H1 (cell line): ENCODE measurements around the gene LYZL4. TPM values are rescaled to one million over a fixed set of nuclear protein-coding genes. Genes with fewer than 3 reads are reported as not detected.

Experiments used
- CTCF ChIA-PET: fragments of 300-600 bp; sonication (Branson Sonifier 250); formaldehyde crosslinking; loops from one replicate; lab custom pipeline; 2021; ENCODE audit not compliant: partially characterized antibody; lab: Charles Lee
- POLR2A ChIA-PET: fragments of 300-600 bp; sonication (Branson Sonifier 250); formaldehyde crosslinking; loops from one replicate; lab custom pipeline; 2021; ENCODE audit warnings: inconsistent platforms; ENCODE audit not compliant: partially characterized antibody; lab: Charles Lee
- DNase-seq, 2 experiments: peaks; one replicate each; pipeline versions ENCODE4 v3.0.0 to v3.0.0-alpha.2; 2010 to 2022; ENCODE audit warnings: low spot score in 2 of 2, low read depth in 1 of 2, mixed read lengths in 1 of 2
- FAIRE-seq: peaks from 2 replicates; lab custom pipeline; 2011; peaks lifted over from hg19 to GRCh38; lab: Jason Lieb, UNC
- H2AFZ ChIP-seq: 2 replicates; pipeline ENCODE4 v1.8.1; 2012; ENCODE audit warnings: low read length, inconsistent platforms
- H2AK5ac ChIP-seq: 2 replicates; pipeline ENCODE4 v1.6.1; 2013; ENCODE audit warnings: low read depth, low read length
- H2BK120ac ChIP-seq: replicated peaks from 2 replicates; pipeline ENCODE3; 2013; ENCODE audit warnings: low read depth, low read length, inconsistent platforms
- H2BK12ac ChIP-seq: 2 replicates; pipeline ENCODE4 v1.6.1; 2013; ENCODE audit warnings: low read depth, low read length
- H2BK15ac ChIP-seq: 2 replicates; pipeline ENCODE4 v1.6.1; 2013; ENCODE audit warnings: low read length
- H2BK20ac ChIP-seq: 2 replicates; pipeline ENCODE4 v1.6.1; 2013; ENCODE audit warnings: low read length
- H2BK5ac ChIP-seq: 2 replicates; pipeline ENCODE4 v1.6.1; 2013; ENCODE audit warnings: low read depth, low read length
- H3K14ac ChIP-seq: 2 replicates; pipeline ENCODE4 v1.6.1; 2013; ENCODE audit warnings: inconsistent platforms; ENCODE audit not compliant: insufficient read length
- H3K18ac ChIP-seq: 2 replicates; pipeline ENCODE4 v1.6.1; 2013; ENCODE audit warnings: low read length; ENCODE audit errors: extremely low read depth
- H3K23ac ChIP-seq: 2 replicates; pipeline ENCODE4 v1.6.1; 2013; ENCODE audit warnings: inconsistent platforms; ENCODE audit not compliant: insufficient read length
- H3K23me2 ChIP-seq: 2 replicates; pipeline ENCODE4 v1.6.1; 2013; ENCODE audit warnings: low read depth, low read length
- H3K27ac ChIP-seq: 2 replicates; pipeline ENCODE4 v1.6.1; 2011; ENCODE audit warnings: low read depth, low read length, inconsistent platforms
- H3K27me3 ChIP-seq, 4 experiments: replicated peaks in 1 of 4; 1 replicate in 1 of 4; 2 replicates in 3 of 4; pipeline versions ENCODE4 v1.6.1 to v1.8.1; 2011 to 2013; ENCODE audit warnings: low read length in 3 of 4, mild to moderate bottlenecking in 3 of 4, inconsistent platforms in 2 of 4, mixed read lengths in 2 of 4, moderate library complexity in 1 of 4; ENCODE audit not compliant: control insufficient read depth in 3 of 4, insufficient read depth in 3 of 4; ENCODE audit errors: extremely low read depth in 1 of 4
- H3K36me3 ChIP-seq, 4 experiments: 2 replicates each; pipeline versions ENCODE4 v1.6.1 to v1.8.1; 2011 to 2013; ENCODE audit warnings: mild to moderate bottlenecking in 4 of 4, low read length in 3 of 4, moderate library complexity in 2 of 4, control low read depth in 1 of 4, inconsistent platforms in 1 of 4; ENCODE audit not compliant: insufficient read depth in 4 of 4, control insufficient read depth in 2 of 4
- H3K4ac ChIP-seq: replicated peaks from 2 replicates; pipeline ENCODE3; 2013; ENCODE audit warnings: low read length, low read depth, mixed read lengths, inconsistent platforms; ENCODE audit not compliant: insufficient read length
- H3K4me1 ChIP-seq, 4 experiments: replicated peaks in 1 of 4; 1 replicate in 1 of 4; 2 replicates in 3 of 4; pipeline versions ENCODE4 v1.6.1 to v1.8.1; 2011 to 2013; ENCODE audit warnings: low read length in 3 of 4, inconsistent platforms in 2 of 4, mixed read lengths in 1 of 4; ENCODE audit not compliant: insufficient read depth in 4 of 4, control insufficient read depth in 3 of 4
- H3K4me2 ChIP-seq, 2 experiments: 2 replicates each; pipeline versions ENCODE4 v1.6.1 to v1.8.1; 2011 to 2013; ENCODE audit warnings: low read depth in 2 of 2, low read length in 2 of 2, control low read depth in 1 of 2, inconsistent platforms in 1 of 2, mild to moderate bottlenecking in 1 of 2; ENCODE audit not compliant: insufficient read depth in 1 of 2
- H3K4me3 ChIP-seq, 4 experiments: fragments of 200-600, 300-600 bp in 1 of 4; sonication (generic), shearing (Covaris generic), sonication (Bioruptor Twin) in 1 of 4; 2 replicates each; pipeline versions ENCODE4 v1.5.1 to v1.8.1; 2011 to 2016; ENCODE audit warnings: low read length in 4 of 4, low read depth in 3 of 4, control low read depth in 2 of 4, inconsistent platforms in 2 of 4, mild to moderate bottlenecking in 2 of 4, mixed read lengths in 1 of 4, moderate library complexity in 1 of 4; ENCODE audit not compliant: insufficient read depth in 2 of 4; ENCODE audit errors: extremely low read depth in 1 of 4
- H3K56ac ChIP-seq: replicated peaks from 2 replicates; pipeline ENCODE3; 2013; ENCODE audit warnings: low read depth, mild to moderate bottlenecking, mixed read lengths, low read length, inconsistent platforms; ENCODE audit not compliant: insufficient read length
- H3K79me1 ChIP-seq: 2 replicates; pipeline ENCODE4 v1.6.1; 2013; ENCODE audit warnings: low read depth, low read length, control low read depth
- H3K79me2 ChIP-seq, 2 experiments: 2 replicates each; pipeline versions ENCODE4 v1.6.1 to v1.8.1; 2012 to 2013; ENCODE audit warnings: low read length in 2 of 2, mild to moderate bottlenecking in 2 of 2, inconsistent platforms in 1 of 2; ENCODE audit not compliant: insufficient read depth in 2 of 2, control insufficient read depth in 1 of 2
- H3K9ac ChIP-seq, 4 experiments: replicated peaks in 1 of 4; 1 replicate in 1 of 4; 2 replicates in 3 of 4; pipeline versions ENCODE4 v1.6.1 to v1.8.1; 2011 to 2013; ENCODE audit warnings: low read depth in 3 of 4, low read length in 3 of 4, control low read depth in 2 of 4, mild to moderate bottlenecking in 2 of 4, moderate library complexity in 2 of 4, inconsistent platforms in 1 of 4; ENCODE audit errors: extremely low read depth in 1 of 4
- H3K9me3 ChIP-seq, 2 experiments: 2 replicates each; pipeline versions ENCODE4 v1.6.1 to v1.8.1; 2012 to 2013; ENCODE audit warnings: mild to moderate bottlenecking in 2 of 2, moderate library complexity in 2 of 2, control low read depth in 1 of 2, inconsistent platforms in 1 of 2, low read depth in 1 of 2, low read length in 1 of 2, mixed read lengths in 1 of 2; ENCODE audit not compliant: insufficient read depth in 2 of 2
- H4K20me1 ChIP-seq, 2 experiments: replicated peaks in 1 of 2; 2 replicates each; pipeline versions ENCODE3 to v1.8.1; 2011 to 2013; ENCODE audit warnings: inconsistent platforms in 2 of 2, low read length in 2 of 2, mild to moderate bottlenecking in 1 of 2; ENCODE audit not compliant: insufficient read depth in 2 of 2, control insufficient read depth in 1 of 2
- H4K5ac ChIP-seq: 2 replicates; pipeline ENCODE4 v1.6.1; 2013; ENCODE audit warnings: low read length, low read depth, mixed read lengths, inconsistent platforms; ENCODE audit not compliant: insufficient read length
- H4K8ac ChIP-seq: 2 replicates; pipeline ENCODE4 v1.8.0; 2013; ENCODE audit warnings: mild to moderate bottlenecking, moderate library complexity, low read length, inconsistent platforms; ENCODE audit not compliant: insufficient read depth; ENCODE audit errors: extremely low read depth
- H4K91ac ChIP-seq: replicated peaks from 2 replicates; pipeline ENCODE3; 2013; ENCODE audit warnings: low read length, mixed read lengths, inconsistent platforms; ENCODE audit not compliant: insufficient read length
- CHD2 ChIP-seq: IDR thresholded peaks from 2 replicates; pipeline ENCODE4 v1.6.1; 2012; ENCODE audit warnings: low read length, improper control_type of control experiment
- KDM4A ChIP-seq: IDR thresholded peaks from one replicate; pipeline ENCODE4 v1.7.1; 2012; ENCODE audit warnings: low read depth, mild to moderate bottlenecking, moderate library complexity, low read length, inconsistent platforms; ENCODE audit not compliant: severe bottlenecking
- WGBS, 2 experiments: shearing (Covaris generic) in 1 of 2; methylation state at CpG; one replicate each; pipeline versions ENCODE4 v1.1.6 to v1.1.7; 2013 to 2015; ENCODE audit warnings: low lambda C conversion rate in 2 of 2, mixed read lengths in 2 of 2, inconsistent platforms in 1 of 2, low coverage in 1 of 2, missing lambda C conversion rate in 1 of 2; ENCODE audit not compliant: insufficient replicate concordance in 2 of 2, insufficient coverage in 1 of 2, insufficient read length in 1 of 2; ENCODE audit errors: extremely low coverage in 1 of 2, missing lambda C conversion rate in 1 of 2; 5-methylcytosine and 5-hydroxymethylcytosine counted together
- polyA plus RNA-seq, 7 experiments: library from polyadenylated mRNA; depleted of rRNA in 3 of 7; stranded (reverse) in 5 of 7; unstranded in 2 of 7; fragments of >200 nt in 5 of 7; fragments of 200-250 nt in 2 of 7; gene quantifications; 1 replicate in 5 of 7; 2 replicates in 1 of 7; 4 replicates in 1 of 7; pipeline versions ENCODE4 v1.2.1 to v1.2.3, GENCODE V29; 2011 to 2013; ENCODE audit warnings: missing spikeins in 2 of 7, mixed read lengths in 2 of 7
- total RNA-seq: library from RNA; stranded (reverse); fragmentation: NEBNext Ultra II Directional; extraction: Animal tissue kit (Norgen Biotek cat#: 25700); gene quantifications from 2 replicates; pipeline ENCODE4 v1.2.1, GENCODE V29; 2021

Gene LYZL4
- total and polyA plus RNA-seq, 2 of the 8 experiments (the other 6 are each of a cell fraction or from before 2014, with no cell fraction given): not detected

- no peak overlapping the region for H3K4me2 ChIP-seq
- no peak overlapping the region for H3K56ac ChIP-seq
- DNase-seq: no peak
- H3K14ac ChIP-seq: no peak overlapping the region
- no peak for FAIRE-seq
- H2BK5ac ChIP-seq: no peak overlapping the region
- no peaks in the 10 kb centered on the region for H3K27me3 ChIP-seq
- no peak overlapping the region for H2AK5ac ChIP-seq
- H3K23me2 ChIP-seq: no peaks in the 10 kb centered on the region
- no peak overlapping the region for H4K91ac ChIP-seq
- H4K5ac ChIP-seq: no peak overlapping the region
- 90% methylated on average over 4 of the region's 4 CpGs; no CpG with 5 or more reads in 1 of the 2 experiments for WGBS, 2 experiments
- ChIA-PET POLR2A (no interaction called here), CTCF (interaction anchor here (0.9 kb wide), 1 partner anchor 36 kb away, joined by 3 read pairs; no protein-coding TSS in a partner anchor)
- no peak overlapping the region for H3K9ac ChIP-seq
- H2BK15ac ChIP-seq: no peak overlapping the region
- H2BK120ac ChIP-seq: no peak overlapping the region
- H3K4me1 ChIP-seq: peaks cover 0 to 3% (median 0%) of the 10 kb centered on the region in 4 experiments; a peak in 2 of 7 replicates
- no peak for TF ChIP-seq KDM4A
- TF ChIP-seq CHD2: no peak
- no peak overlapping the region for H4K8ac ChIP-seq
- no peak overlapping the region for H2BK12ac ChIP-seq
- no peaks in the 10 kb centered on the region for H4K20me1 ChIP-seq
- H3K36me3 ChIP-seq: no peaks in the 10 kb centered on the region; a peak in 1 of 8 replicates
- no peak overlapping the region for H3K23ac ChIP-seq
- no peak overlapping the region for H2AFZ ChIP-seq
- no peak overlapping the region for H3K4me3 ChIP-seq
- no peak overlapping the region for H3K27ac ChIP-seq
- H2BK20ac ChIP-seq: no peak overlapping the region
- H3K9me3 ChIP-seq: no peaks in the 10 kb centered on the region
- H3K79me2 ChIP-seq: no peaks in the 10 kb centered on the region
- H3K4ac ChIP-seq: no peak overlapping the region
- no peaks in the 10 kb centered on the region for H3K79me1 ChIP-seq
- H3K18ac ChIP-seq: no peak overlapping the region
Measured at GRCh38 chr3:42376344-42376798, 34.0 kb downstream of the LYZL4 start.
